Right cardiac atrium (tissue), 5 donors: ENCODE results near the gene AQP12A. TPM values are rescaled to one million over a fixed set of nuclear protein-coding genes. Genes with fewer than 3 reads are reported as not detected.
A peak's percentile ranks its signal among the peaks of the same experiment; 100 is the strongest.

ENCODE experiments used
- ATAC-seq, 2 donors: fragments of 200-7000 bp; cut with Tn5 transposase; one replicate each; pipeline versions ENCODE4 v1.8.0 to v1.9.1; 2020; ENCODE audit warnings: moderate library complexity in 2 of 2, mild to moderate bottlenecking in 1 of 2
- DNase-seq, 3 donors: peaks; one replicate each; pipeline ENCODE4 v3.0.0-alpha.2; 2020
- H3K27ac ChIP-seq: one replicate; pipeline ENCODE4 v1.5.1; 2013; ENCODE audit warnings: mild to moderate bottlenecking, low read length, control low read depth, moderate library complexity
- H3K27me3 ChIP-seq: one replicate; pipeline ENCODE4 v1.6.1; 2013; ENCODE audit not compliant: control insufficient read depth, insufficient read depth
- H3K4me1 ChIP-seq: one replicate; pipeline ENCODE4 v1.6.1; 2013; ENCODE audit warnings: low read length; ENCODE audit not compliant: control insufficient read depth, insufficient read depth
- H3K4me3 ChIP-seq: one replicate; pipeline ENCODE4 v1.5.1; 2013; ENCODE audit warnings: low read length, control low read depth
- H3K9me3 ChIP-seq: one replicate; pipeline ENCODE4 v1.6.1; 2013; ENCODE audit warnings: low read length; ENCODE audit not compliant: control insufficient read depth
- WGBS: extraction: QIAGEN DNeasy Blood & Tissue Kit; methylation state at CpG from one replicate; pipeline ENCODE4 v1.1.7; 2013; 5-methylcytosine and 5-hydroxymethylcytosine counted together
- intact Hi-C, 4 donors: fragments of 100-400 bp; cut with DNase I; formaldehyde crosslinking; loops; one replicate each; pipeline versions ENCODE4 v1.11.0 to v1.14.0; 2022 to 2023
- polyA plus RNA-seq: library from polyadenylated mRNA; stranded (reverse); fragments of 200-250 nt; gene quantifications from one replicate; pipeline ENCODE4 v1.2.3, GENCODE V29; 2013
- total RNA-seq, 4 donors: library from RNA; stranded (reverse); fragmentation: NEBNext Ultra II Directional; extraction: Animal tissue kit (Norgen Biotek cat#: 25700); gene quantifications; one replicate each; pipeline ENCODE4 v1.2.1, GENCODE V29; 2021
- donor health status: healthy with polysubstance abuse.
- donor health status: DM: no; HTN: yes; CAD: no.
- donor health status: DM: no; HTN: no; CAD: no.
- donor health status: DM: no; HTN: yes; CAD: no; lungs with severe emphysema.
- donor health status: DM: yes; HTN: yes; CAD: no.

Gene AQP12A
- total and polyA plus RNA-seq, 5 donors, result not detected

DNA sequence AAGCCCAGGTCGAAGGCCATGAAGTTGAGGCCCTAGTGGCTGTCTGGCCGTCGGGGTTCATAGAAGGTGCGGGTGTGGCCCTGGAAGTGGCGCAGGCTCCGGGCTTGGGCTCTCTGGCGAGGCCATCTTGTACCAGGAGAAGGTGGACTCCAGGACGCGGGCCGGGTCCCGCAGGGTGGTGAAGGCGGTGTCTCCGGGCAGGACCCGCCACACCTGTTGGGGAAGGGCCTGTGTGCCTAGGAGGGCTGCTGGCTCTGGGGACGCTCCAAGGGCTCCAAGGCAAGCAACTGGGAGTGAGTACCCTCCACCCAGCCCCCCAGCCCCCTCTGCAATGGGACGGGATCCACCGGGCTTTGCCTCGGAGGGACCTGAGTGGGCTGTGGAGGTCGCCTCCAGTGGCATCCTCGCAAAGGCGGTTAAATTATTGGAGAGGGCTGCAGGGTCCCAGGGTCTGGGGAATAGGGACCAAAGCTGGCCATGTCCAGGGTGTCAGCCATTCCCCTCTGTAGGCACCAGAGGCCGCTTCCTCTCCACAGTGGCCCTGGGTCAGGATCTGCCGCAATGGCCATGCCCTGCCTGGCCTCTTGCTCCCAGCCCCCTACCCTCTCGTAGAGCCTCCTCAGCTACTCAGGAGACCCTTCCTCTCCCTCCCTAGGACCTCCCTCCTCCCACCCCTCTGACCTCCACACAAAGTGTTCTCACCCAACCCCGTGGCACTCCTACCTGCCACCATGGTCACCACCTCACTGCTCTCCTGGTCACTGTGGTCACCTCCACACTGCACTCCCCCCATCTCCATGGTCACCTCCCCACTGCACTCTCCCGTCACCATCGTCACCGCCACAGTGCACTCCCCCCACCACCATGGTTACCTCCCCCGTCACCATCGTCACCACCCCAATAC, 10.3 kb downstream of the AQP12A start:
- DNase-seq (peak in 2 of 3 donors; percentile 30 to 40), ATAC-seq (no peak)
- intact Hi-C loops, result loop anchor here in 3 of 4 donors (10.0 kb wide), 1 partner anchor 187 kb away; no protein-coding TSS in a partner anchor
- 90% methylated on average over 30 of the region's 30 CpGs for WGBS
- Histone ChIP-seq H3K4me3 (no peak overlapping the region), H3K27ac (no peak overlapping the region), H3K27me3 (no peaks in the 10 kb centered on the region), H3K9me3 (no peaks in the 10 kb centered on the region), H3K4me1 (no peaks in the 10 kb centered on the region)

DNA sequence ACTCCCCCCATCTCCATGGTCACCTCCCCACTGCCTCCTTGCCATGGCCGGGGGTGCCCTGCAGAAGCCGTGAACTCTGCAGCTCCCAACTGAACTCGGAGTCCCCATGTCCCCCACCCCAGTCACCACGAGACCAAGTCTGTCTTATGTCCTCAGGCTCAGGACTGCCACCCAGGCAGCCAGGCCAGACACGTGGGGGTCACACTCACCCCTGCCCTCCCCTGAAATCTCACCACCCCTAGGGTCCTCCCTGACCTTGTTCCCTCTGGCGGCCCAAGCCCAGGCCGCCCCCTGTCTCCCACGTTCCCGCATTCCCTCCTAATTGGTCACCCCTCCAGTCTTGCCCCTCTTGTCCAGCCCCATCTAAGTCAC, 11.0 kb downstream of the AQP12A start:
- no peak for ATAC-seq
- intact Hi-C loops, result loop anchor here in 3 of 4 donors (10.0 kb wide), 1 partner anchor 188 kb away; no protein-coding TSS in a partner anchor
- WGBS, result 80% methylated on average over 9 of the region's 9 CpGs
- peak in 2 of 3 donors; percentile 25 to 27 for DNase-seq
- H3K27me3 ChIP-seq, result no peaks in the 10 kb centered on the region
- no peaks in the 10 kb centered on the region for H3K4me1 ChIP-seq
- H3K4me3 ChIP-seq, result no peak overlapping the region
- H3K27ac ChIP-seq, result no peak overlapping the region
- no peaks in the 10 kb centered on the region for H3K9me3 ChIP-seq

DNA sequence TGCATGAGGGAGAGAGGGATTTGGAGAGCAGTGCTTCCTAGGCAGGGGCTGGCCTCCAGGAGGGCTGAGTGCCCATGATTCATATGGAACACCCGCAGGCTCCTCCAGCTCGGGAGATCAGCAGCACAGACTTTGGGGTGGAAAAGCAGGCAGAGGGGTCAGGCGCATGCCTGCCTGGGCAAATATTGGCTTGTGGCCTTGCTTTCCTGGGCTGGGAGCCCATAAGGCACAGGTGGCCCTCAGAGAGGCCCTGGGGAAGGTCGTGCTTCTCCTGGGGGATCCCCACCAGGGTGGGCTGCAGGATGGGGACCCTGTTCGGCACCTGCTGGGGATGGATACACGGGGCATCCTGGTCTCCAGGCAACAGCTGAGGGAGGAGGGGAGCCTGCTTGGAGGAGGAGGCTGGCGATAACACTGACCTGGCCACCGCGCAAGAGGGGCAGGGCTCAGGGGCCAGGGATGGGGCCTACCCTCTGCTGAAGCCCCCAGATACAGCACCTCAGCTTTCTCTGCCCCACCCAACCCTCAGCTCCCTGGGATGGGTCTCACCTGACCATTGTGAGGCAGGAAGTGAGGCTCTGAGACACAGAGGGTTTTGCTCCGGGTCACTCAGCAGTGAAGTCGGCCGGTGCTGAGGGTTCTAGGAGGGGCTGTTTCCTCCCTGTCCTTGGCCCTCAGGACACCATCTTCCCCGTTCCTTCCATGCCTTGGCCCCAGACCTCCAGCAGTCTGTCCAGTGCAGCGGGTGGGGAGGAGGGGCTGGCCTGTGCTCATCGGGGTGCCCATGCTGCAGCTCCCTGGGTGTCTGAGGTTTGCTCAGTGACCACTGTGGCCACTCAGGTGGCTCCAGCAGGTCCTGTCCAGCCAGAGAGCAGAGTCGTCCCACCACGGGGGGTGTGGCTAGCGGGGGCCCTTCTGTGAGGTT, 12.0 kb downstream of the AQP12A start:
- no peaks in the 10 kb centered on the region for H3K9me3 ChIP-seq

DNA sequence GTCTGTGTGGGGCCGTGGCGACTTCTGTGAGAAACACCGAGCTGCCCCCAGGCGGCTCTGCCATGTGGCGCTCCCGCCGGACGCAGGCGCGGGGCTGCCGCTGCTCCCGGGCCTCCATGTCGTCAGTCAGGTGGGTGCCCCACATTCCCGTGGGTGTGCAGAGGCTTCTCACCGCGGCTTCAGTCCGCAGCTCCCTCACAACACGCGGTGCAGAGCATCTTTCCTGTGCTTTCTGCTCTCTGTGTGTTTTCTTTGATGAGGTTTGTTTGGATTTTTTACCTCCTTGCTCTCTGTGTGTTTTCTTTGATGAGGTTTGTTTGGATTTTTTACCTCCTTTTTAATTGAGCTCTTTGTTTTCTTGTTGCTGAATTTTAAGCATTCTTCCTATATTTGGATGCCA, 13.0 kb downstream of the AQP12A start:
- intact Hi-C loops, result loop anchor here in 3 of 4 donors (10.0 kb wide), 1 partner anchor 190 kb away; no protein-coding TSS in a partner anchor
- no peaks in the 10 kb centered on the region for H3K4me1 ChIP-seq
- 69% methylated on average over 19 of the region's 19 CpGs for WGBS
- H3K27ac ChIP-seq, result no peak overlapping the region
- no peak overlapping the region for H3K4me3 ChIP-seq
- H3K9me3 ChIP-seq, result no peaks in the 10 kb centered on the region
- DNase-seq, result peak in 2 of 3 donors; percentile 33 to 37
- no peak for ATAC-seq
- no peaks in the 10 kb centered on the region for H3K27me3 ChIP-seq

More for the DNA sequence above, 12.0 kb downstream of the AQP12A start:
- Histone ChIP-seq H3K27me3 (no peaks in the 10 kb centered on the region), H3K4me3 (no peak overlapping the region), H3K4me1 (no peaks in the 10 kb centered on the region), H3K27ac (no peak overlapping the region)
- DNase-seq (peak in 2 of 3 donors; percentile 22 to 39), ATAC-seq (no peak)
- WGBS, result 68% methylated on average over 18 of the region's 18 CpGs
- intact Hi-C loops, result loop anchor here in 3 of 4 donors (10.0 kb wide), 1 partner anchor 189 kb away; no protein-coding TSS in a partner anchor

DNA sequence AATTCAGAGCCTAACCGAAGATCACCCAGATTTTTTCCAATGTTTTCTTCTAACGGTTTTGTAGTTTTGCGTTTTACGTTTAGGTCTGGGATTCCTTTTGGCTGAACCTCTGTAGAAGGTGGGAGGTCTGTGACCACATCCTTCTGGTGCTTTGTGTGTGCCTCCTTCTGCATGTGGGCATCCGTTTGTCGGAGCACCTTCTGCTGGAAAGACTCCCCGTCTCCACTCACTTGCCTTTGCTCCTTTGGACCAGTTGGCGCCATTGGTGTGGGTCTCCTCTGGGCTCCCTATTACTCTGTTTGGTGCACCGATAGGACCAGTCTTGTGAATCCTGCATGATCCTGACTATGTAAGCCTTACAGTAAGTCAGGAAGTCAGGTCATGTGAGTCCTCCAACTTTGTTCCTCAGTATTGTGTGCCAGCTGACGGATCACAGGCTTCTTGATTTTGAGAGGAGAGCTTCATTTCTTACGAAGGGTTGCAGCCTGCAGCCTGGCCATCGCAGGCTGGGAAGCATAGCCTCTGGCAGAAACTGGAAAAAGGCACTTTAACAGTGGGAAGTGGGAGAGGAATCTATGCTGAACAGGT, 13.6 kb downstream of the AQP12A start:
- DNase-seq (no peak), ATAC-seq (no peak)
- Histone ChIP-seq H3K4me1 (no peaks in the 10 kb centered on the region), H3K4me3 (no peak overlapping the region), H3K27ac (no peak overlapping the region), H3K9me3 (no peaks in the 10 kb centered on the region), H3K27me3 (no peaks in the 10 kb centered on the region)
- intact Hi-C loops, result loop anchor here in 3 of 4 donors (10.0 kb wide), 1 partner anchor 190 kb away; no protein-coding TSS in a partner anchor
- 72% methylated on average over 12 of the region's 12 CpGs for WGBS

DNA sequence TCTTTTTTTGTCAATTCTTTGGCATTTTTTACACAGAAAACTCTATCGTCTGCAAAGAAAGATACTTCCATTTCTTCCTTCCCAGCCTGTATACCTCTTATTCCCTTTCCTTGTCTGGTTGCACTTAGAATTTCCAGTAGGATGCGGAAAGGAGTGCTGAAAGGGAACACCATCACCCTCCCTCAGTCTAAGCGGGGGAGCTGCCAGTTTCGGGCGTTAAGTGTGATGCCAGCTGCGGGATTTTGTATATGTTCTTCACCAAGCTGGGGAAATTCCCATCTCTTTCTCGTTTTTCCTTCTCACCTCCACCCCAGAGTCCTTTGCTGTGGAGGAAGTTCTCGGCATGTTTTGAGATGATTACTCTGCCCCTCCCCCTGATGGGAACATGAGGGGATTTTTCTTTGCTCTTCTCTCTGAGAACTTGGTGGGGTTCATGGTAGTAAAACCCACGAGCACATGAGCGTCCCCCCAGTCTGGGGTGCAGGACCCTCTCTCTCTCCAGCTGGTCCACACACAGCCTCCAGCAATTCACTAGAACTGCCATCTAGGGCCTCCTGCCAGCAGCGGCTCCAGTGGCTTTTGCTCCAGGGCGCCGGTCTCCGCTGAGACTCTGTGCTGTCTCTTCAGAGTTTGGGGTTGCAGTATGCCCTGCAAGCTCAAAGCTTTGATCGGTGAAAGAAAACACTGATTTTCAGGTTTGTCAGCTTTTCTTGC, 15.5 kb downstream of the AQP12A start:
- Histone ChIP-seq H3K27ac (no peak overlapping the region), H3K4me3 (no peak overlapping the region), H3K27me3 (no peaks in the 10 kb centered on the region), H3K9me3 (no peaks in the 10 kb centered on the region), H3K4me1 (no peaks in the 10 kb centered on the region)
- 63% methylated on average over 15 of the region's 15 CpGs for WGBS
- intact Hi-C loops, result loop anchor here in 3 of 4 donors (10.0 kb wide), 1 partner anchor 192 kb away; no protein-coding TSS in a partner anchor
- peak in 2 of 3 donors; percentile 15 to 35 for DNase-seq
- no peak for ATAC-seq

DNA sequence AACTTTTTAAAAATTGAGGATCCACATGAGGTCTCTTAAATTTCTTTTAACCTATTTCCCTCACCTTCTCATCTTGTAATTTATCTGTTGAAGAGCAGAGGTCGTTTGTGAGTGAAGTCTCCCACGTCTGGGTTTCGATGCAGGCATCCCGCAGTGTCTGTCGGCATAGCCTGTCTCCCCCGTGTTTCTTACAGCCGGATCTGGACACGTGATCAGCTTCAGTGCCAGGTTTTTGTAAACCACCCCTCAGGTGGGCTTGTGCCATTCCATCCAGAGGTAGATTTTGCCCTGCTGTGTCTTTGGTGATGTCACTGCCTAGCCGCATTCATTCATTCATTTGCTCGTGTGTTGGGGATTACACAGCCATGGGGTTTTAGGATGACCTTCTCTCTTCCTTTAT, 16.2 kb downstream of the AQP12A start:
- Histone ChIP-seq H3K27ac (no peak overlapping the region), H3K9me3 (no peaks in the 10 kb centered on the region), H3K27me3 (no peaks in the 10 kb centered on the region), H3K4me3 (no peak overlapping the region), H3K4me1 (no peaks in the 10 kb centered on the region)
- intact Hi-C loops, result loop anchor here in 3 of 4 donors (10.0 kb wide), 1 partner anchor 193 kb away; no protein-coding TSS in a partner anchor
- WGBS, result 59% methylated on average over 10 of the region's 10 CpGs
- DNase-seq (no peak), ATAC-seq (no peak)

DNA sequence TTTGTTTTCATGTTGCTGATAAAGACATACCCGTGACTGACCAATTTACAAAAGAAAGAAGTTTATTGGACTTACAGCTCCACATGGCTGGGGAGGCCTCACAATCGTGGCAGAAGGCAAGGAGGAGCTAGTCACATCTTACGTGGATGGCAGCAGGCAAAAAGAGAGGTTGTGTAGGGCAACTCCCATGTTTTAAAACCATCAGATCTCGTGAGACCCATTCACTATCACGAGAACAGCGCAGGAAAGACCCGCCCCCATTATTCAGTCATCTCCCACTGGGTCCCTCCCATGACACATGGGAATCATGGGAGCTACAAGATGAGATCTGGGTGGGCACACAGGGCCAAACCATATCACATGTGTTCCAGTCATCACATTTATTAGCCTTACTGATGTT, 16.8 kb downstream of the AQP12A start:
- no peak overlapping the region for H3K4me3 ChIP-seq
- DNase-seq (no peak), ATAC-seq (no peak)
- intact Hi-C loops, result loop anchor here in 3 of 4 donors (10.0 kb wide), 1 partner anchor 194 kb away; no protein-coding TSS in a partner anchor
- H3K4me1 ChIP-seq, result no peaks in the 10 kb centered on the region
- no peak overlapping the region for H3K27ac ChIP-seq
- 64% methylated on average over 7 of the region's 7 CpGs for WGBS
- H3K27me3 ChIP-seq, result no peaks in the 10 kb centered on the region
- no peaks in the 10 kb centered on the region for H3K9me3 ChIP-seq

DNA sequence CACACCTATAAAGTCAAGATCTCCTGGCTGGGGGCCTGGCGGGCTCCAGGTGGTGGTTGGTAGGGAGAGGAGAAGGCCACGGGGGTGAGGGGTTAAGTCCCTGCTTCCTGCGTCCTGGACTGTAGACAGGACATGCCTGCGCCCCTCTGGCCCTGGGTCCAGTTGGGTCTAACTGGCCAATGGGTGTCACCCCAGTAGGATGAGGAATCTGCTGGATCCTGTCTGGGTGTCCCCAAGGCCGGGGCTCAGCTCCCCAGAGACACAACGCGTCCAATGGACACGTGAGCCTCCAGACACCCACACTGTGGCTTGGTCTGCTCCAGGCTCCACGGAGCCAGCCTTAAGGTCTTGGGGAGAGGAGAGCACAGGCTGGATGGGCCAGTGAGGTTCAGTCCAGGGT, 19.6 kb downstream of the AQP12A start:
- DNase-seq, result peak in 2 of 3 donors; percentile 19 to 28
- Histone ChIP-seq H3K27me3 (no peaks in the 10 kb centered on the region), H3K27ac (no peak overlapping the region), H3K4me3 (no peak overlapping the region), H3K9me3 (no peaks in the 10 kb centered on the region), H3K4me1 (no peaks in the 10 kb centered on the region)
- WGBS, result 82% methylated on average over 9 of the region's 9 CpGs
- ATAC-seq, result no peak
- intact Hi-C loops, result no loop called here

DNA sequence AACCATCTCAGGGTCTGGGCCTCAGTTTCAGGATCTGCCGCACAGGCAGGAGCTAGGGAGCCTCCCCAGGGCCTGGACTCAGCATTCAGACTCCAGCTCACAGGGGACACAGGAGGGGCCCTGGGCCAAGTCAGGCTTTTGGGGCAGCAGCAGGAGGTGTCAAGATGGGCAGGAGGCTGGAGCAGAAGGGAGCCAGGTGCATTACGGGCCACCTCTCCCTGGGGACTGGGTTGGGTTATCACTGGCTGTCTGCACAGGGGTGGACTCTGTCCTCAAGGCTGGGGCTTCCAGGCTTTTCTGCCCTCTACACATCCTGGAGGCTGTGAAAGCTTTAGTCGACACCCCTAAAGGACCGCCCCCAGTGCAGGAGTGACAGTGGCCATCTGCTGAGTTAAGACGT, 20.0 kb downstream of the AQP12A start:
- intact Hi-C loops, result no loop called here
- H3K4me3 ChIP-seq, result no peak overlapping the region
- 64% methylated on average over 5 of the region's 5 CpGs for WGBS
- no peaks in the 10 kb centered on the region for H3K9me3 ChIP-seq
- no peaks in the 10 kb centered on the region for H3K4me1 ChIP-seq
- DNase-seq, result peak in 2 of 3 donors; percentile 24 to 27
- no peaks in the 10 kb centered on the region for H3K27me3 ChIP-seq
- ATAC-seq, result no peak
- H3K27ac ChIP-seq, result no peak overlapping the region
